ENCODE data around the gene RBM12.

Gene RBM12

DNA sequence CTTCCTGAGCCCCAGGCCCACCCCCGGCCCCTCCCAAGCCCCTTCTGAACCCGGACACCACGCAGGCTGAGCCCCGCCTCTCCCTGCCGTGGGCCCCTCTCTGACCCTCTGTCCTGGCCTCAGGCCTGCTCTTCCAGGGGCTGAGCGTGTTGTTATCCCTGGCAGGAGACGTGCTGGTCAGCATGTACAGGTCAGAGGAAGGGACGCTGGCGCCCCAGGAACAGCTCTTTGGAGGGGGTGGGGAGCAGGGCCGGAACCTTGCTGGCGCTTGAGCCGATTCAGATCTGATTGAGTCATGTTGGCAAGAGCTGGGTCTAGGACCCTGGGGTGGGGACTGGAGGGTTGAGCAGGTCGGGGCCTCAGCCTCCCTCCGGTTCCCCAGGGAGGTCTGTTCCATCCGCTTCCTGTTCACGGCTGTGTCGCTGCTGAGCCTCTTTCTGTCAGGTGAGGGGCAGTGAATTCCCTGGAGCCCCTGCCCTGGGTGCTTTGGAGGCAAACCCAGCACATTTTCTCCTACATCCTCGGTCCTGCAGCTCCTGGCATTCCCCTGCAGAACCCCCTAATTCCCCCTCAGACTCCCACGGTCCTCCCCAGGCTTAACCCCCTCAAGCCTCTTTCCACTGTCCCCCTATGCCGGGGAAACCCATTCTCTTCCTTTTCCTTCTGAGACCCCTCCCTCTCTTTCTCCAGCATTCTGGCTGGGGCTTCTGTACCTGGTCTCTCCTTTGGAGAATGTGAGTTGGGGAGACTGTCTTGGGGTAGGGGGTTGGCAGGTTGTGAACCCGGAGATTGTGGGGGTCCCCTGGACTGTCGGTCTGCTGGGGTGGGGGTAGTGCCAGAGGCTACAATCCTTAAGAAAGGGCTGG, 47.1 kb downstream of the RBM12 start:
- TF ChIP-seq, protein P1, sequence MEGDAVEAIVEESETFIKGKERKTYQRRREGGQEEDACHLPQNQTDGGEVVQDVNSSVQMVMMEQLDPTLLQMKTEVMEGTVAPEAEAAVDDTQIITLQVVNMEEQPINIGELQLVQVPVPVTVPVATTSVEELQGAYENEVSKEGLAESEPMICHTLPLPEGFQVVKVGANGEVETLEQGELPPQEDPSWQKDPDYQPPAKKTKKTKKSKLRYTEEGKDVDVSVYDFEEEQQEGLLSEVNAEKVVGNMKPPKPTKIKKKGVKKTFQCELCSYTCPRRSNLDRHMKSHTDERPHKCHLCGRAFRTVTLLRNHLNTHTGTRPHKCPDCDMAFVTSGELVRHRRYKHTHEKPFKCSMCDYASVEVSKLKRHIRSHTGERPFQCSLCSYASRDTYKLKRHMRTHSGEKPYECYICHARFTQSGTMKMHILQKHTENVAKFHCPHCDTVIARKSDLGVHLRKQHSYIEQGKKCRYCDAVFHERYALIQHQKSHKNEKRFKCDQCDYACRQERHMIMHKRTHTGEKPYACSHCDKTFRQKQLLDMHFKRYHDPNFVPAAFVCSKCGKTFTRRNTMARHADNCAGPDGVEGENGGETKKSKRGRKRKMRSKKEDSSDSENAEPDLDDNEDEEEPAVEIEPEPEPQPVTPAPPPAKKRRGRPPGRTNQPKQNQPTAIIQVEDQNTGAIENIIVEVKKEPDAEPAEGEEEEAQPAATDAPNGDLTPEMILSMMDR (conservative IDR thresholded peaks at IDR 0.05): no peak
- TF ChIP-seq ZFX (IDR thresholded peaks at IDR 0.05): no peak
- H3K27ac ChIP-seq: no peak overlapping the region; the same call in 1 of the 2 replicates

DNA sequence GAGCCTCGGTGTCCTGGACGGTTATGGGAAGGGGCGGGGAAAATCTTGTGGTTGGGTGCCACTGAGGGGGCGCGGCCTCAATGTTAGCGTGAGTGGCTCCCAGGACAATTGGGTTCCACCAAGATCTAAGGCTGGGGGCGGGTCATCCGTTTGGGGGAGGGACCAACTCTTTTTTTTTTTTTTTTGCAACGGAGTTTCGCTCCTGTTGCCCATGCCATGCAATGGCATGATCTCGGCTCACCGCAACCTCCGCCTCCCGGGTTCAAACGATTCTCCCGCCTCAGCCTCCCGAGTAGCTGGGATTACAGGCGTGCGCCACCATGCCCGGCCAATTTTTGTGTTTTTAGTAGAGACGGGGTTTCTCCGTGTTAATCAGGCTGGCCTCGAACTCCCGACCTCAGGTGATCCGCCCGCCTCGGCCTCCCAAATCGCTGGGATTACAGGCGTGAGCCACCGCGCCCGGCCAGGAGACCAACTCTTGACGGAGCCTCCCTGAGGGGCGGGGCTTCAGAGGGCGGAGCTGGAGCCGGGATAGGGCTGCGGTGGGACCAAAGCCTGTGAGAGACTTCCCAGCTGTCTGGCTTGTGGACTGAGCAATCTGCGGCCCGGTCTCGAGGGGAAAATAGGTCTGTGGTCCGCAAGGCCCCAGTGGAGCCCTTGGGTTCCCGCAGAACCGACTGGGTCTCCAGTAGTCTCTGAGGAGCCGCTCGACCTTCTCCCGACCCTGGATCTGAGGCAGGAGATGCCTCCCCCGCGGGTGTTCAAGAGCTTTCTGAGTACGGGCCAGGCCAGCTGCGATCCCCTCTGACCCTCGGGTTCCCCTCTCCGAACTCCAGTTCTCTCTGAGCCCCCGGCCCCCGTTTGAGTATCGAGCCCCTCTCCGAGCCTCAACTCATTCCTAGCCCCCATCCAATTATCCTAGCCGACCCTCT, 48.0 kb downstream of the RBM12 start:
- peak overlapping the region; percentile 64 for H3K27ac ChIP-seq

DNA sequence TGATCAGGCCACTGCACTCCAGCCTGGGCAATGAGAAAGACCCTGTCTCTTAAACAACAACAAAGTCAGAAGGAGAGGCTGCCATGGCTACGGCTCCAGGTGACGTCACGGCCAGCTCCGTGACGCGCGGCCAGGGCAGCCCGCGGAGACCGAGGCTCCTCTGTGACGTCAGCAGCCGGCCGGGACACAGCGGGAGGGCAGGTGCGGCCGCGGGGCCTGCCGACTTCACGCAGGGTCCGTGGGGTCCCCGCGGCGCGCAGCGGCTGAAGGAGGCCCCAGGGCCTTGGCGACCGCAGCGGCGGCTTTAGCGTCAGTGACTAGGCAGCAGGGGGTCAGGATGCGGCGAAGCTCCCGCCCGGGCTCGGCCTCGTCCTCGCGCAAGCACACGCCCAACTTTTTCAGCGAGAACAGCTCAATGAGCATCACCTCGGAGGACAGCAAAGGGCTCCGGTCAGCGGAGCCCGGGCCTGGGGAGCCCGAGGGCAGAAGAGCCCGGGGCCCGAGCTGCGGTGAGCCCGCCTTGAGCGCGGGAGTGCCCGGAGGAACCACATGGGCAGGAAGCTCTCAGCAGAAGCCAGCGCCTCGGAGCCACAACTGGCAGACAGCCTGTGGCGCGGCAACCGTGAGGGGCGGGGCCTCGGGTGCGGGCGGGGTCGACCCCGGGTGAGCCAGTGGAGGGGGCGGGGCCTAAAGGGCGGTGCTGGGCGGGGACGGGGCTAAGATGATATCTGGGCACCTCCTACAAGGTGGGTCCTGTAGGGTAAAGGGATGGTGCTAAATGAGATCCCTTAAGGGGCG, 48.8 kb downstream of the RBM12 start, which contains the start of gene SPAG4:
TSS of gene SPAG4 (plus strand) at position 163 of the 798 bp plus-strand sequence. CDS start at position 338, 175 bp downstream.
- TF ChIP-seq ZFX (IDR thresholded peaks at IDR 0.05): peak; percentile 76; the same call in 1 of the 2 replicates
- TF ChIP-seq, protein P1 (conservative IDR thresholded peaks at IDR 0.05): no peak
- H3K27ac ChIP-seq: peak within 1 kb of the TSS; percentile 77

More for the DNA sequence above, 48.0 kb downstream of the RBM12 start:
- TF ChIP-seq, protein P1 (conservative IDR thresholded peaks at IDR 0.05): no peak
- TF ChIP-seq ZFX (IDR thresholded peaks at IDR 0.05): no peak

DNA sequence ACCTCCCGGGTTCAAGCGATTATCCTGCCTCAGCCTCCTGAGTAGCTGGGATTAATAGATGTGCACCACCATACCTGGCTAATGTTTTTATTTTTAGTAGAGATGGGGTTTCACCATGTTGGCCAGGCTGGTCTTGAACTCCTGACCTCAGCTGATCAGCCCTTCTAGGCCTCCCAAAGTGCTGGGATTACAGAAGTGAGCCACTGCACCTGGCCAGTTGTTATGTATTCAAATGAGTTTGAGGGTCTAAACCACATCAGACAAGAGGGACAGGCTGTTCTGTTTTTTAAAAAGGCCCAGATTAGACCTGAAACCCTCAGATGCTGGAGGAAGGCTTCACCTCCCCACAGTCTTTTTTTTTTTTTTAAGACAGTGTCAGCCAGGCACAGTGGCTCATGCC, 53.2 kb downstream of the RBM12 start:
- TF ChIP-seq ZFX (IDR thresholded peaks at IDR 0.05): no peak
- TF ChIP-seq, protein P1 (conservative IDR thresholded peaks at IDR 0.05): no peak
- no peak overlapping the region for H3K27ac ChIP-seq

DNA sequence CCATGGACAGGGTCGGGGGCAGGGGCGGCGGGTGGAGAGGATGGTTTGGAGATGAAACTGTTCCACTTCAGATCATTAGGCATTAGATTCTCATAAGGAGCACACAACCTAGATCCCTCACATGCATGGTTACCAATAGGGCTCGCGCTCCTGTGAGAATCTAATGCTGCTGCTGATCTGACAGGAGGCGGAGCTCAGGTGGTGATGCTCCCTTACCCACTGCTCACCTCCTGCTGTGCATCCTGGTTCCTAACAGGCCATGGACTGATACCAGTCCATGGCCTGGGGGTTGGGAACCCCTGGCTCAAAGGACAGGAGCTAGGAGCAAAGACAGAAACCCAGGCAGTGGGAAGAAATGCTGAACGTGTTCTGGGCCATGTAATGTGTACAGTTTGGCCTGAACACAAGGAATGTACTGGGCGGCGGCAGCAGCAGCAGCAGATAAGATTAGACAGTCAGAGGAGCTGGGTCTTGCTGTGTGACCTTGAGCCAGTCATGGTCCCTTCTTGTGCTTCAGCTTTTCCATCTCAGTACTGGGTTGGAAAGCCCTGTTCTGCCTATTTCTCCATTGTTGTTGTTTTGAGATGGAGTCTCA, 53.8 kb downstream of the RBM12 start:
- no peak overlapping the region for H3K27ac ChIP-seq
- TF ChIP-seq, protein P1 (conservative IDR thresholded peaks at IDR 0.05): no peak
- TF ChIP-seq ZFX (IDR thresholded peaks at IDR 0.05): no peak

DNA sequence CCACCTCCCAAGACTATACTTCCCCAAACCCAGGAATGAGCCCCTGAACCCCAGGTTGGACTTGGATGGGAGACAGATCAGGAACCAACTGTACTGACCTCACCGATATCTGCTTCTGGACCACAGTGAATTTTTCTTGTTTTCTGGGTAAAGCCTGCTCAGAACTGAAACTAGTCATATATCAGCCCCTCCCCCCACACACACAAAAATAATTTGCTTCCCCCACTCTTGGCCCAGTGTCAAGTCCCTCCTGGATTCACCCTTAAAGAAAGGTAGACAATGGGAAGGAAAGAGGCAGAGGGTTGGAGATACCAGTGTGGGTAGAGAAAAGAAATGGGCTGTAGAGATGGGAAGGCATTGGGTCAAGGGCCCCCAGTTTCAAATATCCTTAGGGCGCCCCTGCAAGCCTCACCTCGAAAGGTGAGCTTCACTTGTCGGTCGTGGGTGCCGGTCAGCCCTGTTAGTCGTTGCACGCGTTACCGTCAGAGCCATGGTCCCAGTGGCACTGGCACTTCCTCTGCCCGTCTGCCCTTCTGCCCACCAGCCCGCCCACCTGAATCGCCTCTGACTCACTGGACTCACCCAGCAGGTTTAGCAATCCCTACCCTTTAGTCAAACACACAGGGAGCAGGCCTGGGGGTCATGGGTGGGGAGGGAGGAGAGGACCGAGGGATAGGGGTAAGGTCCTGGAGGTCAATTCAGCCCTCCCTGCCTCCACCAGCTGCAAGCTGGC, 57.5 kb downstream of the RBM12 start:
- TF ChIP-seq, protein P1 (conservative IDR thresholded peaks at IDR 0.05): no peak
- no peak for TF ChIP-seq ZFX (IDR thresholded peaks at IDR 0.05)
- H3K27ac ChIP-seq: no peak overlapping the region

Data from C4-2B (cell line).